ENCODE results near the gene ADISSP.

The ADISSP gene

GRCh38 chr20:3739926-3740451 is 27.6 kb downstream of the ADISSP start:
- Histone ChIP-seq H3K36me3 (ENCODE audit: low read length) (no peaks in the 10 kb centered on the region), H3K27me3 (ENCODE audit: low read length) (no peaks in the 10 kb centered on the region), H3K4me2 (ENCODE audit: low read depth, low read length, poor library complexity, severe bottlenecking) (no peak overlapping the region), H3K4me3 (ENCODE audit: insufficient read depth, low read length, poor library complexity, severe bottlenecking) (no peak overlapping the region), H4K20me1 (ENCODE audit: low read depth, low read length) (no peaks in the 10 kb centered on the region), H3K9ac (ENCODE audit: low read length) (no peak overlapping the region), H2AFZ (ENCODE audit: low read depth, low read length, severe bottlenecking) (no peak overlapping the region), H3K9me2 (replicated peaks; ENCODE audit: insufficient read depth, low read length) (no peaks in the 10 kb centered on the region), H3K9me3 (ENCODE audit: insufficient read depth, low read length) (no peaks in the 10 kb centered on the region), H3K79me2 (ENCODE audit: insufficient read depth, low read length) (no peaks in the 10 kb centered on the region), H3F3A (ENCODE audit: insufficient read depth) (no peaks in the 10 kb centered on the region), H3K27ac (ENCODE audit: low read depth, low read length) (no peak overlapping the region)
- no peak for TF ChIP-seq EZH2phosphoT487 (conservative IDR thresholded peaks at IDR 0.05; ENCODE audit: low read length)
- TF ChIP-seq CTCF (IDR thresholded peaks at IDR 0.05; ENCODE audit: insufficient read depth, low read length, poor library complexity, severe bottlenecking) = no peak

GRCh38 chr20:3739054-3739925 is 28.3 kb downstream of the ADISSP start:
- Histone ChIP-seq H3K9ac (ENCODE audit: low read length) (no peak overlapping the region), H4K20me1 (ENCODE audit: low read depth, low read length) (no peaks in the 10 kb centered on the region), H3K4me3 (ENCODE audit: insufficient read depth, low read length, poor library complexity, severe bottlenecking) (no peak overlapping the region), H3K27me3 (ENCODE audit: low read length) (no peaks in the 10 kb centered on the region), H3K9me2 (replicated peaks; ENCODE audit: insufficient read depth, low read length) (no peaks in the 10 kb centered on the region), H3K9me3 (ENCODE audit: insufficient read depth, low read length) (no peaks in the 10 kb centered on the region), H3K79me2 (ENCODE audit: insufficient read depth, low read length) (no peaks in the 10 kb centered on the region), H3K36me3 (ENCODE audit: low read length) (no peaks in the 10 kb centered on the region), H2AFZ (ENCODE audit: low read depth, low read length, severe bottlenecking) (no peak overlapping the region), H3F3A (ENCODE audit: insufficient read depth) (no peaks in the 10 kb centered on the region), H3K4me2 (ENCODE audit: low read depth, low read length, poor library complexity, severe bottlenecking) (no peak overlapping the region), H3K27ac (ENCODE audit: low read depth, low read length) (no peak overlapping the region)
- TF ChIP-seq EZH2phosphoT487 (conservative IDR thresholded peaks at IDR 0.05; ENCODE audit: low read length) = no peak
- no peak for TF ChIP-seq CTCF (IDR thresholded peaks at IDR 0.05; ENCODE audit: insufficient read depth, low read length, poor library complexity, severe bottlenecking)

GRCh38 chr20:3738111-3739053 is 29.2 kb downstream of the ADISSP start:
- Histone ChIP-seq H3F3A (ENCODE audit: insufficient read depth) (no peaks in the 10 kb centered on the region), H3K9me3 (ENCODE audit: insufficient read depth, low read length) (no peaks in the 10 kb centered on the region), H3K79me2 (ENCODE audit: insufficient read depth, low read length) (no peaks in the 10 kb centered on the region), H3K9me2 (replicated peaks; ENCODE audit: insufficient read depth, low read length) (no peaks in the 10 kb centered on the region), H3K9ac (ENCODE audit: low read length) (no peak overlapping the region), H4K20me1 (ENCODE audit: low read depth, low read length) (no peaks in the 10 kb centered on the region), H3K36me3 (ENCODE audit: low read length) (no peaks in the 10 kb centered on the region), H3K4me3 (ENCODE audit: insufficient read depth, low read length, poor library complexity, severe bottlenecking) (no peak overlapping the region), H3K4me2 (ENCODE audit: low read depth, low read length, poor library complexity, severe bottlenecking) (no peak overlapping the region), H3K27me3 (ENCODE audit: low read length) (no peaks in the 10 kb centered on the region), H2AFZ (ENCODE audit: low read depth, low read length, severe bottlenecking) (no peak overlapping the region), H3K27ac (ENCODE audit: low read depth, low read length) (no peak overlapping the region)
- TF ChIP-seq CTCF (IDR thresholded peaks at IDR 0.05; ENCODE audit: insufficient read depth, low read length, poor library complexity, severe bottlenecking) (no peak), EZH2phosphoT487 (conservative IDR thresholded peaks at IDR 0.05; ENCODE audit: low read length) (no peak)

Data from SU-DHL-6 (cell line).